ENCODE data around the gene NPPA.
"Not testable (repeated sequence)": the region's sequence is repeated elsewhere in the genome, so short reads cannot be mapped to it uniquely, and the experiment has no call there.

The NPPA gene

DNA sequence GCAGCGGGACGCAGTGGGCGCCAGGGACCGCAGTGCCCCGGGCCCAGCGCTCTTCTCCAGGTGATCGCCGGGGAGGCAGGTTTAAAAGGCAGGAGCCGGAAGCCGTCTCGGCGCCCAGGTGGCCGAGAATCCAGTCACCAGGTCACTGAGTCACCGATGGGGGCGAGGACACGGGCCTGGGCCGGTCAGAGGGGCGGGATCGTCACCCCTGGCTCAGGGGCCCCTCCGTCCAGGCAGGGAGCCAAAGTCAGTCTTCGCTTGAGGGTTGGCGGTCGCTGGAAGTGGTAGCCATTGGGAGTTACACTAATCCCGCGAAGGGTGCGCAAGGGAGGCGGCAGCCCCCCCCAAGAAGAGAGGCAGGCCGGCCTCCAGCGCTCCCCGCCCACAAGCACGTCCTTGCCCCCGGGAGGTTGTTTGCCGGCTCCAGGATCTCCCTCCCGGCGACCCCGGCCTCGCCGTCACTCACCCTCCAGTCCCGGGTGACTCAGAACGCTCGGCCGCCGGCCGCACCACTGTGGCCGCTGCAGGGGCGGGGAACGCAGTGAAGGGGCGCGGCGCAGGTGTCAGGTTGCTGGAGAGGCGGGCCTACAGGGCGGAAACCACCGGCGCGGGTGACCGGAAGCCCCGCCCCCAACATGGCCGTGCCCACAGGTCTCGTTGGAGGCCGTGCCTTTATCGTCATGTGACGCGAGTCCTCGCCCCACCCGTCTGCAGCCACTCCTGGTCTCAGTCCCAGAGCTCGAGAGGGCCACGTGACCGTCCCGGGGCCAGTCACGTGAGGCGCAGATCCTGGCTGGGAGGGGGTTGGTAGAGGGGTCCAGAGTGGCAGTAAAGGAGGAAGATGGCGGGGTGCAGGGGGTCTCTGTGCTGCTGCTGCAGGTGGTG is 41.9 kb downstream of the NPPA start, which contains the start of the genes CLCN6 and MTHFR:
Gene CLCN6 (plus strand): TSS at position 770 of the 885 bp plus-strand sequence. CDS start 72 bp downstream, at position 842.
Gene MTHFR (minus strand): TSS at position 543 of the 885 bp plus-strand sequence. CDS start 2,848 bp downstream, outside the sequence.
- ATAC-seq: peak; percentile 94 to 95

DNA sequence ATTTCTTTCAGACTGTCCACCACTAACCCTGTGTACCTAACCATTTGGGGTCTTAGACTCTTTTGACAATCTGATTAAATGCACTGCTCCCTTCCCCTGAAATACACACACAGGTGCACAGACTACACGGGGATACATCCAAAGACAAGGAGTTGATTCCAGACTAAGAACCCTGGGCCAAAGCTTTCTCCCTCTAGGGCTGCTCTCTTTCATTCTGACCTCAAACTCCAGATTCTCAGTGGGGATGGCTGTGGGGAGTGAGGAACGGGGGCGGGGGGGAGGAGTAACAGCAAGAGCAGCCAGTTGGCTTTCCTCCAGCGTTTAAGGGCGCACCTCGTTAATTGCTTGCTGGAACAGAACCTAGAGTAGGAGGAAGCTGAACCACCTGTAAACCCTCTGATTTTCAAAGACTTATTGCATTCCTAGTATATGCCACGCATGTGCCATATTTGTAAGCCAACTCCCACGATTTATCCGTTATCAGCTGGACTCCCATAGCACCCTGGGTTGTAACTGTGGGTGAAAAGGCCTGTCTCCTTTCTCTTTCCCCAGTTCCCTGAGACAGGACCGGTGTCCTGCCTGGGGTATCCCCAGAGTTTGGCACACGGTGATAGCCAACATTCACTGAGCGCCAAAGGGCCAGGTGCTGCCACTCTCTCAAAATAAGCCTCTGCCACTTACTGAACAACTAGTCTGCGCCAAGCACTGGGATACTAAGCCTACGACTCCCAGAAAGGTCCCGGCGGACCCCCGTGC is 42.7 kb downstream of the NPPA start:
- ATAC-seq: no peak

GRCh38 chr1:11803924-11804665 is 43.5 kb downstream of the NPPA start:
- ATAC-seq: not testable (repeated sequence)

DNA sequence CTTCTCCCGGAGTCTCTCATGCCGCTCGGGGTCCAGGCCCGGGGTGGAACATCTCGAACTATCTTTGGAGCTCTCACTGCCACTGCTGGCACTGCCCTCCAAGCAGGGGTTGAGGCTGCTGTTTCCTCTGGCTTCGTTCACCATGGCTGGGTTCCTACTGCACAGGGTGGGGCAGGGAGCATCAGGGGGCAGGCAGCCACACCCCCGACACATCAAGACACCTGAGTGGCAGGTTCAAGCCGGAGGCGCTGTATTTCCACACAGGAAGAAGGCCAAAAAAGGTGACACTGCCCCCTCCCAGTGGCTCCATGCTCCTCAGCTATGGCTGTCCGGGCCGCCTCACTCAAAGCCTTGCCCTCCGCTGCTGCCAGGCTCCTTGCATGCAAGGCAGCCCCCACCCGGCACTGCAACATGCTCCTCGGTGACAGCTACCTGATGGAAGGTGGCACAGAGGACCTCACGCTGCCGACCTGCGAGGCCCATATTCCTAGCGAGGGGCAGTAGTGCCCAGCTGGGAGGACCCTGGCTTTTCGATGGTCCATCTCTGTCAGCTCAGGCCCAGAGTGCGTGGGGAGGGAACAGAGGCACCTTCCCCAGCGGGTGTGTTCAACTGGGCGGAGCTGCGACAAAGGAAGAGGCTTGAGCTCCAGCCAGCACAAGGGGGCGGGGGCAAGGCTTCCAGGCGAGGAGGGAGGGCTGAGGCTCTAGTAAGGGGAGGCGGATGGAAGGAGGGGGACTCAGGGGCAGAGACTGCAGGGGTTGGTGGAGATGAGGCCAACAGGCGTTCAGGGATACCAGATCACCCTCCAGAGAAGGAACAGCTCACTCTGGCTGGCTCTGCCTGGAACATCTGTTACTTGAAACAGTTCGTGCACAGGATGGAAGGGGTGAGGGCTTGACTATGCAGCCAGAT is 44.4 kb downstream of the NPPA start:
- peak in 1 of 2 donors; percentile 8 for ATAC-seq

DNA sequence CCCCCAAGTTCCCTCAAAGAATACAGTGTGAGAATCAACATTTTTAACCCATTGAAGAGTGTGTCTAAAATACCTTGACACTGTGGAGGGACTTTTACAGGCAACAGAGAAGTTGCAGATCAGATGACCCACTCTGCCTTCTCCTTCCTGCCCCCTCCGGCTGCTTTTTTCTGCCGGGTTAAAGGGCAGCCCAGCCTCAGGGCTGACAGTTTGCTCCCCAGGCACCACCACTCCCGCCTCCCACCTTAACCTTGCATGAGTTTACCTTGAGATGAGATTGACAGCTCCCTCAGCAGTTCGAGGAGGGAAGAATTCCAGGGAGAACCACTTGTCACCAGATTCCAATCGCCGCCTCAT is 45.0 kb downstream of the NPPA start:
- no peak for ATAC-seq

GRCh38 chr1:11800756-11801433 is 46.7 kb downstream of the NPPA start:
- no peak for ATAC-seq

- no peak for ATAC-seq
Measured at GRCh38 chr1:11800391-11800755, 47.2 kb downstream of the NPPA start.

DNA sequence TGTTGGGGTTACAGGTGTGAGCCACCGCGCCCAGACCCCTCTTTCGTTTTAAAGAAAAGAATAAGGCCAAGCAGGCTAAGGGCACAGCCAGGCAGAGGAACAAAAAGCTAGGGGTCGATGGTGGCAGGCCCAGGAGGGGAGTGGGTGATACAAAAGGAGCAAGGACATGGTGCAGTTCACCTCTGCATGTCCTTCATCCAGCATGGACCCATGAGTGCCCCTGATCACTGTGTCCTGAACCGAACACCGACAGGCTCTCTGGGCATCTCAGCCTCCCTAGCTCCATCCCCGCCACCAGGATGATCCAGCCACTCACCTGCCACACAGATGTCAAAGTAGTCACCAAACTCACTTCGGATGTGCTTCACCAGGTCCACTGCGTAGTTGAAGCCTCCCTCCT is 47.7 kb downstream of the NPPA start:
- no peak for ATAC-seq

DNA sequence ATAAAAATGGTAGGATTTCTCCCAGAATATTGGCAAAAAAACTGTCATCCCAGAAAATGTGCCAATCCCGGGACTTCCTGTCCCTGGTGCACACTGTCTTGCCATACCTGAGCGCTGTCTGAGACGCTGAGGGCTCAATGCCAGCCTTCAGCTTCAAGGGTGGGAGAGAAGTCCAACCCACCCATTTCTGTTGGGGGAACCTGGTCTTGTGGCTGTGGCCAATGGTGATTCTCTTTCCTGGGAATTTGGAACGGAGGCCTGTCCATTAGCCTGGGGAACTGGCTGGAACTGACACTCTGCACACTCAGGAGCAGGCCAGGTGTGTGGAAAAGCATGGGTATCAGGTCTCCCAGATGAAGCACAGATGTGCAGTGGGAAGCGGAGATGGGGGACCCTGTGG is 48.5 kb downstream of the NPPA start:
- ATAC-seq: no peak

GRCh38 chr1:11797525-11798216 is 49.9 kb downstream of the NPPA start:
- no peak for ATAC-seq

DNA sequence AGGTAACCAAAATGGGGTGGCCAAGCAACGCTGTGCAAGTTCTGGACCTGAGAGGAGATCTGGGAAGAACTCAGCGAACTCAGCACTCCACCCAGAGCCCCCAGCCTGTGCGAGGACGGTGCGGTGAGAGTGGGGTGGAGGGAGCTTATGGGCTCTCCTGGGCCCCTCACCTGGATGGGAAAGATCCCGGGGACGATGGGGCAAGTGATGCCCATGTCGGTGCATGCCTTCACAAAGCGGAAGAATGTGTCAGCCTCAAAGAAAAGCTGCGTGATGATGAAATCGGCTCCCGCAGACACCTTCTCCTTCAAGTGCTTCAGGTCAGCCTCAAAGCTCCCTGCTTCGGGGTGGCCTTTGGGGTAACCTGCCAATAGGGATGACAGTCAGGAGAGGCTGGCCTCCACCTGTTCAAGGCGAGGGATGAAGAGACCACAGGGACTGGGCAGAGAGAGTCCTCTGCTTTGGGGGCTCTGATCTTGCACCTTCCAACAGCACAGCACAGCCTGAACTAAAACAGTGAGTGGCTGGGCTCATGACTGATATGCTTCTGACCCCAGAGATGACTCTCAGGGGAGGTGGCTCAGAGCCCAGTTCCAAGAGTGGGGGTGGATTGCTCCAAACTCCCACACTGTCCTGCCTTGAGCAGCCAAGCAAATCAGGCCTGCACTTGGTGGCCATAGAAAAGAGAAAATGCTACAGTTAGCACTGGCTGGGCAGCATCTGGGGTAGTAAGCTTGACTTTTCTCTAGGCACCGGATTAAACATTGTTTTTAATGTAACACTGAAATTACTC is 51.4 kb downstream of the NPPA start:
- ATAC-seq: no peak
